ENCODE results near the gene BACH2. TPM values are rescaled to one million over a fixed set of nuclear protein-coding genes. Genes with fewer than 3 reads are reported as not detected.

Gene BACH2
- total and polyA plus RNA-seq, 2 of the 8 experiments (the other 6 are each of a cell fraction or from before 2014, with no cell fraction given): 1.9 to 5.9 TPM

DNA sequence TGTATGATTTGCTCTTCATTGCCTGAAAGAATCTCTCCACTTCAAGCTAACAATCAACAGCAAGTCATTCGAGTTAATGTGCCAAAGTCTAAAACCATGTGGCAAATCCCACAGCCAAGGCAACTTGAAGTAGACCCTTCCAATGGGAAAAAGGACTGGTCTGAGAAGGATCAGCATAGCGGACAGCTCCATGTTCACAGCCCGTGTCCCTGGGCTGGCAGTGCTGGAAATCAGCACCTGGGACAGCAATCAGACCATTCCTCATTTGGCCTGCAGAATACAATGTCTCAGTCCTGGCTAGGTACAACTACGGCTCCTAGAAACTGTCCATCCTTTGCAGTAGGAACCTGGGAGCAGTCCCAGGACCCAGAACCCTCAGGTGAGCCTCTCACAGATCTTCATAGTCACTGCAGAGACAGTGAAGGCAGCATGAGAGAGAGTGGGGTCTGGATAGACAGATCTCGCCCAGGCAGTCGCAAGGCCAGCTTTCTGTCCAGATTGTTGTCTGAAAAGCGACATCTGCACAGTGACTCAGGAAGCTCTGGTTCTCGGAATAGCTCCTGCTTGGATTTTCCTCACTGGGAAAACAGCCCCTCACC is 401.3 kb downstream of the BACH2 start (continued):
- TF ChIP-seq, protein P1, sequence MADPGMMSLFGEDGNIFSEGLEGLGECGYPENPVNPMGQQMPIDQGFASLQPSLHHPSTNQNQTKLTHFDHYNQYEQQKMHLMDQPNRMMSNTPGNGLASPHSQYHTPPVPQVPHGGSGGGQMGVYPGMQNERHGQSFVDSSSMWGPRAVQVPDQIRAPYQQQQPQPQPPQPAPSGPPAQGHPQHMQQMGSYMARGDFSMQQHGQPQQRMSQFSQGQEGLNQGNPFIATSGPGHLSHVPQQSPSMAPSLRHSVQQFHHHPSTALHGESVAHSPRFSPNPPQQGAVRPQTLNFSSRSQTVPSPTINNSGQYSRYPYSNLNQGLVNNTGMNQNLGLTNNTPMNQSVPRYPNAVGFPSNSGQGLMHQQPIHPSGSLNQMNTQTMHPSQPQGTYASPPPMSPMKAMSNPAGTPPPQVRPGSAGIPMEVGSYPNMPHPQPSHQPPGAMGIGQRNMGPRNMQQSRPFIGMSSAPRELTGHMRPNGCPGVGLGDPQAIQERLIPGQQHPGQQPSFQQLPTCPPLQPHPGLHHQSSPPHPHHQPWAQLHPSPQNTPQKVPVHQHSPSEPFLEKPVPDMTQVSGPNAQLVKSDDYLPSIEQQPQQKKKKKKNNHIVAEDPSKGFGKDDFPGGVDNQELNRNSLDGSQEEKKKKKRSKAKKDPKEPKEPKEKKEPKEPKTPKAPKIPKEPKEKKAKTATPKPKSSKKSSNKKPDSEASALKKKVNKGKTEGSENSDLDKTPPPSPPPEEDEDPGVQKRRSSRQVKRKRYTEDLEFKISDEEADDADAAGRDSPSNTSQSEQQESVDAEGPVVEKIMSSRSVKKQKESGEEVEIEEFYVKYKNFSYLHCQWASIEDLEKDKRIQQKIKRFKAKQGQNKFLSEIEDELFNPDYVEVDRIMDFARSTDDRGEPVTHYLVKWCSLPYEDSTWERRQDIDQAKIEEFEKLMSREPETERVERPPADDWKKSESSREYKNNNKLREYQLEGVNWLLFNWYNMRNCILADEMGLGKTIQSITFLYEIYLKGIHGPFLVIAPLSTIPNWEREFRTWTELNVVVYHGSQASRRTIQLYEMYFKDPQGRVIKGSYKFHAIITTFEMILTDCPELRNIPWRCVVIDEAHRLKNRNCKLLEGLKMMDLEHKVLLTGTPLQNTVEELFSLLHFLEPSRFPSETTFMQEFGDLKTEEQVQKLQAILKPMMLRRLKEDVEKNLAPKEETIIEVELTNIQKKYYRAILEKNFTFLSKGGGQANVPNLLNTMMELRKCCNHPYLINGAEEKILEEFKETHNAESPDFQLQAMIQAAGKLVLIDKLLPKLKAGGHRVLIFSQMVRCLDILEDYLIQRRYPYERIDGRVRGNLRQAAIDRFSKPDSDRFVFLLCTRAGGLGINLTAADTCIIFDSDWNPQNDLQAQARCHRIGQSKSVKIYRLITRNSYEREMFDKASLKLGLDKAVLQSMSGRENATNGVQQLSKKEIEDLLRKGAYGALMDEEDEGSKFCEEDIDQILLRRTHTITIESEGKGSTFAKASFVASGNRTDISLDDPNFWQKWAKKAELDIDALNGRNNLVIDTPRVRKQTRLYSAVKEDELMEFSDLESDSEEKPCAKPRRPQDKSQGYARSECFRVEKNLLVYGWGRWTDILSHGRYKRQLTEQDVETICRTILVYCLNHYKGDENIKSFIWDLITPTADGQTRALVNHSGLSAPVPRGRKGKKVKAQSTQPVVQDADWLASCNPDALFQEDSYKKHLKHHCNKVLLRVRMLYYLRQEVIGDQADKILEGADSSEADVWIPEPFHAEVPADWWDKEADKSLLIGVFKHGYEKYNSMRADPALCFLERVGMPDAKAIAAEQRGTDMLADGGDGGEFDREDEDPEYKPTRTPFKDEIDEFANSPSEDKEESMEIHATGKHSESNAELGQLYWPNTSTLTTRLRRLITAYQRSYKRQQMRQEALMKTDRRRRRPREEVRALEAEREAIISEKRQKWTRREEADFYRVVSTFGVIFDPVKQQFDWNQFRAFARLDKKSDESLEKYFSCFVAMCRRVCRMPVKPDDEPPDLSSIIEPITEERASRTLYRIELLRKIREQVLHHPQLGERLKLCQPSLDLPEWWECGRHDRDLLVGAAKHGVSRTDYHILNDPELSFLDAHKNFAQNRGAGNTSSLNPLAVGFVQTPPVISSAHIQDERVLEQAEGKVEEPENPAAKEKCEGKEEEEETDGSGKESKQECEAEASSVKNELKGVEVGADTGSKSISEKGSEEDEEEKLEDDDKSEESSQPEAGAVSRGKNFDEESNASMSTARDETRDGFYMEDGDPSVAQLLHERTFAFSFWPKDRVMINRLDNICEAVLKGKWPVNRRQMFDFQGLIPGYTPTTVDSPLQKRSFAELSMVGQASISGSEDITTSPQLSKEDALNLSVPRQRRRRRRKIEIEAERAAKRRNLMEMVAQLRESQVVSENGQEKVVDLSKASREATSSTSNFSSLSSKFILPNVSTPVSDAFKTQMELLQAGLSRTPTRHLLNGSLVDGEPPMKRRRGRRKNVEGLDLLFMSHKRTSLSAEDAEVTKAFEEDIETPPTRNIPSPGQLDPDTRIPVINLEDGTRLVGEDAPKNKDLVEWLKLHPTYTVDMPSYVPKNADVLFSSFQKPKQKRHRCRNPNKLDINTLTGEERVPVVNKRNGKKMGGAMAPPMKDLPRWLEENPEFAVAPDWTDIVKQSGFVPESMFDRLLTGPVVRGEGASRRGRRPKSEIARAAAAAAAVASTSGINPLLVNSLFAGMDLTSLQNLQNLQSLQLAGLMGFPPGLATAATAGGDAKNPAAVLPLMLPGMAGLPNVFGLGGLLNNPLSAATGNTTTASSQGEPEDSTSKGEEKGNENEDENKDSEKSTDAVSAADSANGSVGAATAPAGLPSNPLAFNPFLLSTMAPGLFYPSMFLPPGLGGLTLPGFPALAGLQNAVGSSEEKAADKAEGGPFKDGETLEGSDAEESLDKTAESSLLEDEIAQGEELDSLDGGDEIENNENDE (IDR thresholded peaks at IDR 0.05; ENCODE audit: insufficient replicate concordance, low read length): no peak
- TF ChIP-seq BCL11A (IDR thresholded peaks at IDR 0.05; ENCODE audit: low read depth in 2 of 2, low read length in 2 of 2): no peak
- TF ChIP-seq CHD1 (IDR thresholded peaks at IDR 0.05; ENCODE audit: low read depth, low read length): no peak
- no peak for TF ChIP-seq MAFK (IDR thresholded peaks at IDR 0.05; ENCODE audit: low read depth, low read length)
- no peak for TF ChIP-seq ZNF274 (IDR thresholded peaks at IDR 0.05; ENCODE audit: borderline replicate concordance, extremely low read depth, low read length)
- TF ChIP-seq SP2 (IDR thresholded peaks at IDR 0.05; ENCODE audit: low read length): no peak
- no peak for TF ChIP-seq NRF1 (IDR thresholded peaks at IDR 0.05; ENCODE audit: low read depth, low read length)
- TF ChIP-seq, protein P2, sequence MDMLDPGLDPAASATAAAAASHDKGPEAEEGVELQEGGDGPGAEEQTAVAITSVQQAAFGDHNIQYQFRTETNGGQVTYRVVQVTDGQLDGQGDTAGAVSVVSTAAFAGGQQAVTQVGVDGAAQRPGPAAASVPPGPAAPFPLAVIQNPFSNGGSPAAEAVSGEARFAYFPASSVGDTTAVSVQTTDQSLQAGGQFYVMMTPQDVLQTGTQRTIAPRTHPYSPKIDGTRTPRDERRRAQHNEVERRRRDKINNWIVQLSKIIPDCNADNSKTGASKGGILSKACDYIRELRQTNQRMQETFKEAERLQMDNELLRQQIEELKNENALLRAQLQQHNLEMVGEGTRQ (IDR thresholded peaks at IDR 0.05; ENCODE audit: low read length): no peak
- no peak for TF ChIP-seq CBX8 (IDR thresholded peaks at IDR 0.05; ENCODE audit: borderline replicate concordance, low read depth, low read length)
